ENCODE data around the gene FNDC3B.

FNDC3B gene

GRCh38 chr3:172174513-172175253, 135.3 kb downstream of the FNDC3B start:
- no peak for DNase-seq

DNA sequence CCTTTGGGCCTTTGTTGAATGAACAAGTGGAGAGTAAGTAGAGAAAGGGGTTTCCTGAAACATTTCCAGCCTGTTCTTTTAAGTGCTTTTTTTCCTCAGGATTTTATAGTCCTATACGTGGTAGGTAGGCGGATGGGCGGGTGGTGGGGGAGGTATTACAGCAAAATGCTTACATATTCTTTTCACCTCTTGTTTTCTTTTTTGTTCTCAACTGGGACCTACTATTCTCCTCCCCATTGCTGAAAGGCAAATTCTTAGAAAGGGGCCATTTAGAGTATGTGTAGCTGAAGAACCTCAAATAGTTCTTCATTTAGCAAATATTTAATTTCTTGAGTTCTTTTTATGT, 135.8 kb downstream of the FNDC3B start:
- DNase-seq = no peak

GRCh38 chr3:172176061-172176770, 136.8 kb downstream of the FNDC3B start:
- no peak for DNase-seq

- no peak for DNase-seq
These were observed 137.7 kb downstream of the FNDC3B start for GRCh38 chr3:172177046-172177445.

- no peak for DNase-seq
These were observed 138.5 kb downstream of the FNDC3B start for GRCh38 chr3:172177803-172178316.

DNA sequence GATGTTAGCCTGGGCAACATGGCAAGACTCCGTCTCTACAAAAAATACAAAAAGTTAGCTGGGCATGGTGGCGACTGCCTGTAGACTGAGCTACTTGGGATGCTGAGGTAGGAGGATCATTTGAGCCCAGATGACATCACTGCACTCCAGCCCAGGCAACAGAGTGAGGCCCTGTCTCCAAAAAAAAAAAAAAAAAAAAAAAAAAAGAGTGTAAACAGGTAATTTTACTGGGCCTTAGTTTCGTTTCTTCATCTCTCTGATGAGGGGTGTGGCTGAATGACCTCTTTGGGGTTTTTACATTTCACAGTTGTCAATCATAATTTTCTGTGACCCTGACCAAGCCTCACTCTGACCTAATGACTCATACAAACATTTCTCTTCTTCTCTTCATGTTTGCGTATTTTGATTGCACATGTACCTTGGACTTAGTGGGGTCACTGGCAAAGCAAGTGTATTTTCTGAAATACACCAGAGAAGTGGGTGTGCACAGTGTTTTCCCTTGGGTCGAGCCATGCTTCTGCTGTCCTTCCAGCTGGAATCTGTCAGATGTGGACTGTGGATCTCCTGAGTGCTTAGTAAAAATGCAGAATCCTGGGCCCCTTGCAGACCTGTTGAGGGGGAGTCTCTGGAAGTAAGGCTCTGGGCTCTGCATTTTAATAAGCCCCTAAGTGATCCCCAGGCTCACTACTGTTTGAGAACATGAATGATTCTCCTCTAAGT, 140.5 kb downstream of the FNDC3B start:
- no peak for DNase-seq

DNA sequence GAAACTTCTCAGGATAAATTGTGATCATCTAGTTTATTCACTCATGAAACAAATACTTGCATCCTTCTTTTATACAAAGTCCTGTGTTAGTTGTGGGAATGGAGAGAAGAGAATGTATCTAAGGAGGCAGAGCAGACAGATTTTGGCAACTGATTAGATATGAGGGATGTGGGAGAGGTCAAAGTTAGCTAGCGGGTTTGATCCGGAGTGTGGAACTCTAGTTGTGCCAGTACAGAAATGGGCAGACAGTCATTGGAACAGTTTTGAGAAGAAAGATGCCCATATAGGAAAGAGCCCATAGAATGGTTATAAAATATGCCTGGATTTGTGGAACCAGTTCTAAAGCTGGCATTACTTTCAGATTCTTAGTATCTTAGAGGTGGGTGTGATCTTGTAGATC, 141.1 kb downstream of the FNDC3B start:
- DNase-seq = no peak

GRCh38 chr3:172181932-172182586, 142.7 kb downstream of the FNDC3B start:
- DNase-seq = peak; percentile 34

GRCh38 chr3:172182797-172183196, 143.4 kb downstream of the FNDC3B start:
- no peak for DNase-seq

DNA sequence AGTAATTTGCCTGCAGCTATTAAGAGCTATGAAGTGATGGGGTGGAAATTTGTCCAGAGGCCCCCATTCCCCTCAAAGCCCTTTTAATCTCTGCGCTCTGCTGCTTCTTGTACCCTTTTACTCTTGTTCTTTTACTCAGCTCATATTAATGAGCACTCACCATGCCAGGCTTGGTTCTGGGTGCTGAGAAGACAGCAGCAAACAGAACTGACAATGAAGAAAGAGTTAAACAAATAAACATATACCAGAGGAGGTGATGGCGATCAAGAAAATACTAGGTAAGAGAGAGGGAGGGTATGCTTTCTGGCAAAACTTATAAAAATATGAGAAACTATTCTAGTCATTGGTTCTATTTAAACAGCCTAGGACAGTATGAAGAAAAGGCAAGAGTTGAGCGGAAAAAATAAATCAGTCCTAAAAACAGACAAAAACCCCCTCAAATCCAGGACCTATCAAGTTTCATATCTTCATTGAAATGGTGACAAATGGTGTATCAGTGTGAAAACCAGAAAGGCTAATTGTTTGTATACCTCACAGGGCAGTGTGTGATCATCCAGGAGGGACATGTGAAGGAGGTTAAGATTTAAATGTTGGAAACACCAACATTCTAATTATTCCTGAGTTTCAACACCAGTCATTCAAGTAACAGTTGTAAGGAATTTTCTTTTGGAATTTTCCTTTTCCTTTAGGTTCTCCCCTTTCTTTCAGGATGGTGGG, 144.9 kb downstream of the FNDC3B start:
- no peak for DNase-seq

DNA sequence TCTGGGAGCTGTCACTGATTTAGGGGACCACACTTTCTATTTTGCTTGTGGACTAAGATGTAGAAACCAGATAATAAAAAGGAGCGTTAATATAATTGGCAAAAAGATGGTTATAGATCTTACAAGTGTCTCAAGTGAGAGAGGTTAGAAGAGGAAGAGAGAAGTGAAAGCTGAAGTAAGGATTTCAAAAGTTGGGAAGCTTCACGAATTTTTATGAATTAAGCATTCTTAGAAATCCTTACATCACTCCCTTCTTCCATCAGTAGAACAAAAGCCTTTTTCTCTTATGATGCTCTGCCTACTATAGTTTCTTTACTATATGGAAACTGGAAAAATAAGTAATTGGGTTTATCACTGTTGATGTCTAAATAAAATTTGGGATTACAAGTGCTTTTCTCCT, 146.5 kb downstream of the FNDC3B start:
- DNase-seq = no peak

DNA sequence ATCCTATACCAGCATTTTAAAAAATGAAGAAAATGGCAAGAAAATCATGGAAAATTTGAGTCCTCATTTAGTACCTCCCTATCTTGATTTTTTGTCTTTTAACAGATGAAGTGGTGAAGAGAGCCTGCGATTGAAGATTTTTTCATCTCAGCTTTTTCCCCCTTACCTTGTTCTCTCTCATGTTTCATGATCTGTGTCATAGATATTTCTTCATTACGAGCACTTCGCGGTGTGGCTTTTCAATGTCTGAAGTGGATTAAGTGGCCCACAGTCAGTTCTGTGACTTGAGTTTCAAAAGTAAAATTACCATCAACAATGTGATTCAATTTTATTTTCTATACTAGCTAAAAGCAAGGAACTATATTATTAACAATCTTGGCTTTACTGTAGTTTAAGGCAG, 147.2 kb downstream of the FNDC3B start:
- DNase-seq = no peak

DNA sequence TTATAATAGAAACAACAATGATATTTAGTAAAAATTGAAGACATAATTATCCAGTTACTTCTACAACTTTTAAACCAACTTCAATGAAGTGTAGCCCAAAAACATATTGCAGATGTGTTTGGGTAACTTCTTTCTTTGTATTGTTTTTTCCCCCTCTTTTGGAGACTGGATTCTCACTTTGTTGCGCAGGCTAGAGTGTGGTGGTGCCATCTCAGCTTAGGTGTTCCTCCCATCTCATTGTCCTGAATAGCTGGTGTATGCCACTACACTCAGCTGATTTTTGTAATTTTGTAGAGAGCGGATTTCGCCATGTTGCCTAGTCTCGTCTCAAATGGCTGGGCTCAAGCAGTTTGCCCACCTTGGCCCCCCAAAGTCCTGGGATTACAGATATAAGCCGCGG, 148.1 kb downstream of the FNDC3B start:
- DNase-seq = no peak

GRCh38 chr3:172188511-172188910, 149.1 kb downstream of the FNDC3B start:
- no peak for DNase-seq

DNA sequence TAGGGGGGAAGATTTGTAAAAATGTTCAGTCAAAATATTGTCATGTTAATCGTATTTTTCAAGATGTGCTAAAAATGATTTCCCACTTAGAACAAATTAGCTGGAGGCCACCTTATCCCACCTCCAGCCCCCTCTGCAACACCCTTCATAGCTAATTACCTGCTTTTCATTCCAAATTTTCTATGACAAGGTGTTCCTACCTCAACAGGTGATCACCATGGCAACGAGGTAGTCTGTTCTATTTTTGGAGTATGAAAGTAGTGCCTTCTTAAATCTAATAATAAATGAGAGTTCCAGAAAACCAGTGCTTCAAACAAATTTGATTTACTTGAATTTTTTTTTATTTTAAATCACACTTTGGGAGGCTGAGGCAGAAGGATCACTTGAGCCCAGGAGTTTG, 149.8 kb downstream of the FNDC3B start:
- no peak for DNase-seq

DNA sequence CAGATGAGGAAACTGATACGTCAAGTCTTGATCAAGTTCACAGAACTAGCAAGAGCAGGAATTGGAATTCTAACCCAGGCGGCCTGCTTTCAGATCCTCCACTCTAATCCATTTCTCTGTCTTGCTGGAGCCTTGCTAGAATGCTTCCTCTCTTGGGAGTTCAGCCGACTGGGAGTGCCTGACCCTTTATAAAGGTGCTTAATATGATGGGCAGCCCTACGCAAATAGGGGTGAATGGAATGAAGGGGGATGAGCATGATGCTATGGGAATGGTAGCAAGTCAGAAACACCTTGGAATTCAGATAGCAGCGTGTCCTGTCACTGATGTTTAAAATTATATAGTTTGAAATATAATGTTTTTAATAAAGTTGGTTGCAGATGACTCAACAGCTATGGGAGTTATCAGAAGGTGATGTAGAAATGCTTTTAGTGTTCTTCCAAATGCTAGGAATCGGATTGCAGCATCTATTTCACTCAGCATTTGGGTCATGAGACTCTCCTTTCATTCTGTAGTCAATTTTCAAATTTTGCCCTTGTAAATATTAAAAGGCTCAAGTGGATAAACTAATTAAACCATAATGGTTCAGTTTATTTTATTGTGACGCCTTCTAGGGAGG, 150.7 kb downstream of the FNDC3B start:
- no peak for DNase-seq

GRCh38 chr3:172190980-172191379, 151.6 kb downstream of the FNDC3B start:
- DNase-seq = no peak

- no peak for DNase-seq
These were observed 152.3 kb downstream of the FNDC3B start for GRCh38 chr3:172191629-172192028.

DNA sequence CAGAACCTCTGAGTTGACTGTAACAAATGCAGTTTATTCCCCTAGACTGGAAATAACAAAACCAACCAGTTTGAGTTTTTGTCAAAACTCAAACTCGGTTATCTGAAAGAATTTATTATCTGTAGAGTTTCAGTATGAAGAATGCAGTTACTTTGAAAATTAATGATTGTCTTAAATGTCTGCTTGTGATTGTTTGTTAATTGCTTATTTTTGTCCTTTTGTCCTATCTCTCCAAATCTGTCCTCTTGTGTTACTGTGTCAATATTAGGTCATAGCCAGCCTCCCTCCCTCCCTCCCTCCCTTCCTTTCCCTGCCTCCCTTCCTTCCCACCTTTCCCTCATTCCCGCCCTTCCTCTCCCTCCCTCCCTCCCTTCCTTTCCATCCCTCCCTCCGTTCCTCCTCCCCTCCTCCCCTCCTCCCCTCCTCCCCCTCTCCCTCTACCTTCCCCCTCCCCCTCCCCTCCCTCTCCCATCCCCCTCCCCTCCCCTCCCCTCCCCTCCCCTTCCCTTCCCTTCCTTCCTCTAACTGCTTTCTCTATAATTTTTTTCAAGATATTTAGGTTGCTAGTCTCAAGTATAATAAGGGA, 153.5 kb downstream of the FNDC3B start:
- no peak for DNase-seq

GRCh38 chr3:172193436-172193835, 154.1 kb downstream of the FNDC3B start:
- no peak for DNase-seq

DNA sequence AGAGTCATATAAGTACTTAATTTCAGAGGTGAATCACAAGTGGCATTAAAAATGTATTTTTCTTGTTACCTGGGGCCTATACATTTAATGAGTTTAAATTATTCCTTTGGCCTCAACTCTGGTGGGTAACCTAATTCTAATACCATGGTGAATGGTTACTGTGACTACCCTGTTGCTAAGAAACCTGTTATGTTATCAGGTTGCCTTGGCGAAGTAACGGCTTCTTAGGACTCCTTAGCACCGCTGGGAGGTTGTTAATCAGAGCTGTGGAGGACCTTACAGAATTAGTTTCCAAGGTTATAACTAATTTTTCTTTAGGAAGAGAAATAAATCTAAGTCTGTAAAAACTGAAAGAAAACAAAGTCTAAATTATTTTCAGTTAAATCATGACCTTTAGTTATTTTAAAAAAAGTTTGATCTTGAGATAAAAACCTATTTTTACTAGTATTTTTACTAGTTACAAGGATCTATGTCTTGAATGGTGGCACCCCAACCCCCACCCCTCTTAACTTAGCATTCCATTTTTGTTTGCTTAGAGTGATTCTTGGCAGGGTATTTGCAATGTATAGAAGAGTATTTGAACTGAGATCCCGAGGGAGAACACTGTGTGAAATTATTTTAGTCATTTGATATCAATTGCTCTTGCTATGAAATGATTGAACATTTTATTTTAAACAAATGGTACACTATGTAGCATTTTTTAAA, 155.5 kb downstream of the FNDC3B start:
- peak; percentile 56 for DNase-seq

Data from hematopoietic multipotent progenitor cell treated with erythropoietin and hydrocortisone succinate and interleukin-3 and kit ligand, for 4 days (in vitro differentiated cells).